Cardiac fibroblast (primary cell): ENCODE data around the gene EFCC1.
A peak's percentile ranks its signal among the peaks of the same experiment; 100 is the strongest.

ENCODE experiments used
- DNase-seq, 2 donors: peaks; one replicate each; pipeline versions ENCODE4 v3.0.0 to v3.0.0-alpha.2; 2010; ENCODE audit warnings: low read depth in 2 of 2
- H3K4me3 ChIP-seq, 2 donors: replicated peaks in 1 of 2; 1 replicate in 1 of 2; 2 replicates in 1 of 2; pipeline ENCODE4 v1.5.1; 2011; ENCODE audit warnings: low read depth in 2 of 2, low read length in 2 of 2, mild to moderate bottlenecking in 2 of 2, moderate library complexity in 1 of 2
- TF ChIP-seq, protein P1 (sequence below): IDR thresholded peaks from one replicate; pipeline ENCODE4 v1.5.1; 2011; ENCODE audit warnings: low read depth, mild to moderate bottlenecking, low read length, inconsistent platforms

Gene EFCC1

DNA sequence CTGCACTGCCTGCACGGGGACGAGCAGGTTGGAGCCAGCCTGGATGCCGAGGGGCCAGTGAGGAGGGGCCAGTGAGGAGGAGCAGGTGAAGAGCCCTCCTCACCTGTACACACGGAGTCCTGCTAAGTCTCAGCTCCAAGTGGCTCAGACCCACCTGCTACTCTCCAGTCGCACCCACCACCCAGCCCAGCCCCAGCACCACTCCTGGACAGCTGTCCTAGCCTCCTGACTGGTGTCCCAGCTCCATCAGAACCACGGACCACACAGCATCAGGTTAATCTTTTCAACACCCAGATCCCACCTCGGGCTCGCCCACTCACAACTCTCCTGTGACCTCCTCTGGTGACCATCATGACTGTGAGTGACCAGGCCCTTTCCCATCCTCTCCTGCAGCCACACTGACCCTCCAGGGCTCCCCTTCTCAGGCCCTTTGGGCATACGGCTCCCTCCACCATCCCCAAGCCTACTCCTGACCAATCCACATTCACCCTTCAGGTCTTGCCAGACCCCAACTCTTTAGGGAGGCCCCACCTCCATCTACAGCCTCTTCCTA lies 13.8 kb downstream of the EFCC1 start:
- no peak overlapping the region for H3K4me3 ChIP-seq
- no peak for DNase-seq
- TF ChIP-seq, protein P1, sequence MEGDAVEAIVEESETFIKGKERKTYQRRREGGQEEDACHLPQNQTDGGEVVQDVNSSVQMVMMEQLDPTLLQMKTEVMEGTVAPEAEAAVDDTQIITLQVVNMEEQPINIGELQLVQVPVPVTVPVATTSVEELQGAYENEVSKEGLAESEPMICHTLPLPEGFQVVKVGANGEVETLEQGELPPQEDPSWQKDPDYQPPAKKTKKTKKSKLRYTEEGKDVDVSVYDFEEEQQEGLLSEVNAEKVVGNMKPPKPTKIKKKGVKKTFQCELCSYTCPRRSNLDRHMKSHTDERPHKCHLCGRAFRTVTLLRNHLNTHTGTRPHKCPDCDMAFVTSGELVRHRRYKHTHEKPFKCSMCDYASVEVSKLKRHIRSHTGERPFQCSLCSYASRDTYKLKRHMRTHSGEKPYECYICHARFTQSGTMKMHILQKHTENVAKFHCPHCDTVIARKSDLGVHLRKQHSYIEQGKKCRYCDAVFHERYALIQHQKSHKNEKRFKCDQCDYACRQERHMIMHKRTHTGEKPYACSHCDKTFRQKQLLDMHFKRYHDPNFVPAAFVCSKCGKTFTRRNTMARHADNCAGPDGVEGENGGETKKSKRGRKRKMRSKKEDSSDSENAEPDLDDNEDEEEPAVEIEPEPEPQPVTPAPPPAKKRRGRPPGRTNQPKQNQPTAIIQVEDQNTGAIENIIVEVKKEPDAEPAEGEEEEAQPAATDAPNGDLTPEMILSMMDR, result no peak

DNA sequence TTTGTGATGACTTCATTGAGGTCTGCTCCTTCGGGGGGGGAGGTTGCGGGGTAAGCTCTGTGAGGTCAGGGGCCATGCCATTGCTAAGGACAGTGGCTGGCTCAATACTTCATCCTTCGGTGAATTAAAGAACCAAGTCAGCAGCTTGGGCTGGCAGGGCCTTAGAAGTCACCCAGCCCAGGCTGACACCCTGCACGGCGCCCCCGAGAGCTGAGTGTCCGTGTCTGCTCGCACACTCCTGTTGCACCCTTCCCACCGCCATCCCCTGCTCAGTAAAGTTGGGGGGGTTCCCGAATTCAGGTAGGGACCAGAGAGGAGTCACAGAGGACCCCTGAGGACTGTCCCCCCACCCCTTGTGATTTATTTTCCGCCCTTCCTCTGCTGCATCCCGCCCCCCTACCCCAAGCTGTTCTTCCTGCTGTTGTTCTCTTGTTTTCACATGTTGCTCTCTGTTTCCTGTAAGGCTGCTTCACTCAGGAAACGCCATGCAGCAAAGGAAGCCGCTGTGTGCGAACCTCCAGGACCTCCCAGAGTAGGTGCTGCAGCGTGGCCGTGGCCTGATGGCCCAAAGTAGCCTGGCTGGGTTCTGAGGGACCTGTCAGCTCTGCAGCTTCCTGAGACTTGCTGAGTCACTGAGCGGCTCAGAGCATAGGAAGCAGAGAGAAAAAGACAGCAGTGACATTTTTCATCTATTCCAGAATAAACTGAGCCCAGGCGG lies 14.4 kb downstream of the EFCC1 start:
- H3K4me3 ChIP-seq, result no peak overlapping the region
- TF ChIP-seq, protein P1, result no peak
- DNase-seq, result peak in 1 of 2 donors; percentile 27

DNA sequence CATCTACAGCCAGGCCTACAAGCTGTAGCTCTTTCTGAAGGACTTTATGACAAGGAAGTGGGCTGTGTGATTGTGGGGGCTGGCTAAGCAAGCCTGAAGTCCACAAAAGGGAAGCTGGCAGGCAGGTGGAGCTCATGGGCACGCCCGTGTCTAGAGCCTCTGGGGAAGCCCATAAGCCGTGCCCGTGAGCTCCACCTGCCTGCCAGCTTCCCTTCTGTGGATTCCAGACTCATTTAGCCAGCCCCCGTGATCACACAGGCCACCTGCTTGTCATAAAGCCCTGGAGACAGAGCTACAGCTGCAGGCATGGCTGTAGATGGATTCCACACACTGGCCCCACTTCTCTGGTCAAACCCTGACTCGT lies 15.2 kb downstream of the EFCC1 start:
- no peak for DNase-seq
- no peak overlapping the region for H3K4me3 ChIP-seq
- TF ChIP-seq, protein P1, result no peak

DNA sequence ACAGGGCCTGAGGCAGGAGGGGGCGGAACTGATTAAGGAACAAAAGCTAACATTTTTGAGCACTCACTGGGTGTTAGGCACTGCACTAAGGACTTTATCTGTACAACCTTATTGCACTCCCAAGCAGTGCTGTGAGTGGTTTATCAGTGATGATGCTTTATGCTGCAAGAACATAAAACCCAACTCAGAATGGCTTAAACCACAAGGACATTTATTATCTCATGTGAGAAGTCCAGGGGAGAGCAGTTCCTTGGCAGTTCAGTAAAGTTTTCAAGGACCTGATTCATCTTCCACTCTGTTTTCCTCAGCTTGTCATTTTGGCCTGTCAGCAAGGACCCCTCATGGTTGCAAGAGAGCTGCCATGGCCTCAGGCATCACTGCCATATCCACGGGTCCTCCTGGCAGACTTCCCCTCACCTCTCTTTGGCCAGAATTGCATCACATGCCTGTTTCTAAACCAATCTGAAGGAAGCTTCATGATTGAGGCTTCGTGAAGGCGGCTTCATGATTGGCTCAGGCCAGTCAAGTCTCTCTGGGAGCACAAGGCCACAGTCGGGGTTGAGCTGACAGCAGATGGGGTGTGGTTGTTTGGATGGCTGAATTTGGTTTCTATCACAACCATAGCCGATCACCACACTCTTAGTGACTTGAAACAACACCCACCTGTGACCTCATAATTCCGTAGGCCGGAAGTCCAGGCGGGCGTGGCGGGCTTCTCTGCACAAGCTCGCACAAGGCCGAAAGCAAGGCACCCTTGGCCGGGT lies 15.8 kb downstream of the EFCC1 start:
- TF ChIP-seq, protein P1, result no peak
- peak in 1 of 2 donors; percentile 32 for DNase-seq
- no peak overlapping the region for H3K4me3 ChIP-seq

DNA sequence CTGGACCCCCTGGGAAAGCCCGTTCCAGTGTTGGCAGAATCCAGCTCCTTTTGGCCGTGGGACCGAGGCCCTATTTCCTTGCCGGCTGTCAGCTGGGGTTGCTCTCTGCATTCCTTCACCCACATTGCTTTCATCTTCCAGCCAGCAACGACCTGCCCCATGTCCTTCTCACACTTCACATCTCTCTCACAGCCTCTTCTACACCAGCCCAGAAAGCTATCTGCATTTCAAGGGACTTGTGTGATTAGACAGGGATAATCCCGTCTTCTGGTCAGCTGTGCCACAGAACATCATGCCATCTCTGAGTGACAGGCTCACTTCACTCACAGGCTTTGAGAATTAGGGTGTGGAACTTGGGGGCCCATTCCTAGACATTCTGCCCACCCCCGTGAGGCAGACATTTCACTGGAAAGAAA lies 16.4 kb downstream of the EFCC1 start:
- no peak for DNase-seq
- H3K4me3 ChIP-seq, result no peak overlapping the region
- TF ChIP-seq, protein P1, result no peak

DNA sequence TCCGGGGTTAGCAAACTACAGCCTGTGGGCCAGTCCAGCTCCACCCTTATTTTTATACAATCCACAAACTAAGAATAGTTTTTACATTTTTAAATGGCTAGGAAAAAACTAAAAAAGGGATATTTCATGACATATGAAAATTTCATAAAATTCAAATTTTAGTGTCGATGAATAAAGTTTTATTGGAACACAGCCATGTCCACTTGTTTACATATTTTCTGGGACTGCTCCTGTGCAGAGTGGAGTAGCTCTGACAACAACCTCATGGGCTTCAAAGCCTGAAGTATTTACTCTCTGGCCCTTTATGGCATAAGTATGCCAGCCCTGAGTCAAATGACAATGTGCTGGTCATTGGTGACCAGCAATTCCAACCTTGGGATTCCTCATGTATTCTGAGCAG lies 17.2 kb downstream of the EFCC1 start:
- no peak for DNase-seq
- no peak overlapping the region for H3K4me3 ChIP-seq
- TF ChIP-seq, protein P1, result no peak
